ENCODE data around the gene FKRP.

- TF ChIP-seq POLR2AphosphoS5 (IDR thresholded peaks at IDR 0.05; ENCODE audit: low read depth, low read length) (no peak), POLR2A (IDR thresholded peaks at IDR 0.05; ENCODE audit: low read depth, low read length) (no peak), TAF1 (IDR thresholded peaks at IDR 0.05; ENCODE audit: low read depth, low read length) (no peak), SPI1 (IDR thresholded peaks at IDR 0.05; ENCODE audit: low read depth, low read length) (no peak), PAX5 (IDR thresholded peaks at IDR 0.05; ENCODE audit: insufficient read depth, low read length, severe bottlenecking) (no peak)
These were observed 22.8 kb upstream of the FKRP start for GRCh38 chr19:46723023-46723461.
